SJCRH30 (cell line): ENCODE results near the gene NPPA. TPM values are rescaled to one million over a fixed set of nuclear protein-coding genes. Genes with fewer than 3 reads are reported as not detected.

ENCODE experiments used
- DNase-seq, 2 experiments: peaks; one replicate each; pipeline ENCODE4 v3.0.0-alpha.2; 2015 to 2020
- H3K27ac ChIP-seq: fragments of 250-450 bp; sonication (Bioruptor Pico); 2 replicates; pipeline ENCODE4 v1.5.1; 2020; ENCODE audit warnings: mild to moderate bottlenecking, moderate library complexity
- H3K27me3 ChIP-seq: fragments of 250-450 bp; sonication (Bioruptor Pico); 2 replicates; pipeline ENCODE4 v1.5.1; 2020; ENCODE audit warnings: mild to moderate bottlenecking, moderate library complexity
- H3K36me3 ChIP-seq: fragments of 250-450 bp; sonication (Bioruptor Pico); 2 replicates; pipeline ENCODE4 v1.5.1; 2020; ENCODE audit warnings: mild to moderate bottlenecking, moderate library complexity
- H3K4me1 ChIP-seq: fragments of 250-450 bp; sonication (Bioruptor Pico); 2 replicates; pipeline ENCODE4 v1.5.1; 2020; ENCODE audit warnings: mild to moderate bottlenecking, moderate library complexity
- H3K4me3 ChIP-seq: fragments of 250-450 bp; sonication (Bioruptor Pico); 2 replicates; pipeline ENCODE4 v1.5.1; 2020; ENCODE audit warnings: mild to moderate bottlenecking, moderate library complexity
- H3K9me3 ChIP-seq: fragments of 250-450 bp; sonication (Bioruptor Pico); replicated peaks from 2 replicates; pipeline ENCODE4 v1.5.1; 2020; ENCODE audit warnings: mild to moderate bottlenecking, moderate library complexity
- total RNA-seq: library from RNA; depleted of rRNA; stranded (reverse); fragments of >200 nt; shearing (Covaris generic); gene quantifications from 2 replicates; pipeline ENCODE4 v1.2.3, GENCODE V29; 2014

Gene NPPA
- total RNA-seq, 1 experiment from 2014 or later = 0.61 TPM

GRCh38 chr1:11841245-11842153 lies 6.1 kb downstream of the NPPA start:
- Histone ChIP-seq H3K4me1 (peaks cover 8% of the 10 kb centered on the region; the same call in 1 of the 2 replicates), H3K9me3 (no peaks in the 10 kb centered on the region), H3K4me3 (no peak overlapping the region), H3K36me3 (peaks cover 24% of the 10 kb centered on the region), H3K27me3 (no peaks in the 10 kb centered on the region), H3K27ac (no peak overlapping the region)
- no peak for DNase-seq

GRCh38 chr1:11839727-11840705 lies 7.6 kb downstream of the NPPA start:
- Histone ChIP-seq H3K9me3 (no peaks in the 10 kb centered on the region), H3K4me1 (peaks cover 8% of the 10 kb centered on the region; the same call in 1 of the 2 replicates), H3K4me3 (no peak overlapping the region), H3K27ac (no peak overlapping the region), H3K27me3 (no peaks in the 10 kb centered on the region), H3K36me3 (peaks cover 27% of the 10 kb centered on the region)
- DNase-seq = no peak

- Histone ChIP-seq H3K27me3 (no peaks in the 10 kb centered on the region), H3K36me3 (peaks cover 32% of the 10 kb centered on the region), H3K27ac (no peak overlapping the region), H3K4me1 (peaks cover 8% of the 10 kb centered on the region; the same call in 1 of the 2 replicates), H3K9me3 (no peaks in the 10 kb centered on the region), H3K4me3 (no peak overlapping the region)
- DNase-seq = peak; percentile 65 to 79
Measured at GRCh38 chr1:11838349-11839272, 9.0 kb downstream of the NPPA start.

DNA sequence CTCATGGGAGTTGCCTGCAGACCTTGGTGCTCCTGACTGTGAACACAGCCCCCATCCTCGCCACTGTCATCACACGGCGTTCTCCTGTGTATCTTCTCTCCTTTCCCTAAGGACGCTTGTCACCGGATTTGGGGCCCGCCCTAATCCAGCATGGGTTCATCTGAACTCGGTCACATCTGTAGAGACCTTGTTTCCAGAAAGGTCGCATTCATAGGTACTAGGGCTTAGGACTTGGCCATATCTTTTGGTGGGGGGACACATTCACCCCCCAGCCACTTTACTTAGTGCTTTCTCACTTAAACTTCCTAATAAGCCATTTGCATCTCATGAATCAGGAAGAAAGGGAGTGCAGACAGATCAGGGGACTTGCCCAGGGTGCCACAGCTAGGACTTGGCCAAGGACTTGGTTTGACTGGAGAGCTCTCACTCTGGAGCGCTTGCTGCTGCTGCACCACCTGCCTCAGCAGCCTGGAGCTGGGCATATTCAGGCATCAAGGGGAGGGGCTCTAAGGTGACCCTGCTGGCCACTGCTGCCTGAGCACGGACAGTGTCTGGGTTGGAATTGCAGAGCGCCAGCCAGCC lies 9.7 kb downstream of the NPPA start:
- H3K27me3 ChIP-seq = no peaks in the 10 kb centered on the region
- no peak for DNase-seq

DNA sequence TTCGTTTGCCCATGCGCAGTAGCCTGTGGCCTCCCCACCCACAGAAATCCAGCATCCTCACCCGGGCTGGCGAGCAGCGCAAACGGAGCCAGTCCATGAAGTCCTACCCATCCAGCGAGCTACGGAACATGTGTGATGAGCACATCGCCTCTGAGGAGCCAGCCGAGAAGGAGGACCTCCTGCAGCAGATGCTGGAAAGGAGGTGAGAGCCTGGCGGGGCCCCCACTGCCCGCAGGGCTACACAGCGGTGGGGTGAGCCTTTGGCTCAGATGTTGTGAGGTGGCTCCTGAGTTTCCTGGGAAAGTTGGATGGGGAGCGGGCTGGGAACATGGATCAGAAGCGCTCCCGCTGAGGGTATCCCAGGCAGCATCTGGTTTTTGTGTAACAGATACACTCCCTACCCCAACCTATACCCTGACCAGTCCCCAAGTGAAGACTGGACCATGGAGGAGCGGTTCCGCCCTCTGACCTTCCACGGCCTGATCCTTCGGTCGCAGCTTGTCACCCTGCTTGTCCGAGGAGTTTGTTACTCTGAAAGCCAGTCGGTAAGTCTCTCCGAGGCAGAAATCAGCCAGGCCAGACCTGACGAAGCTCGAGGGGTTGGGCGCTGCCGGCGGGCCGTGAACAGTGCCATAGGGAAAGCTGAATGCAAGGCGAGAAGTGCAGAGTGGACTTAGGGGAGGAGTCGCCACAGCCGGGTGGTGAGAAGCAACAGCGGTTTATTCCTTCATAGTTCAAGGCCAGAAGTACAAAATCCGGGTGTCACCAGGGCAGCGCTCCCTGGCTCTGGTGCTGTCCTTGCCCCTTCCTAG lies 10.4 kb downstream of the NPPA start:
- Histone ChIP-seq H3K4me3 (no peak overlapping the region), H3K9me3 (no peaks in the 10 kb centered on the region)

More for the DNA sequence above, 9.7 kb downstream of the NPPA start:
- Histone ChIP-seq H3K36me3 (peaks cover 33% of the 10 kb centered on the region), H3K27ac (no peak overlapping the region), H3K4me1 (peaks cover 8% of the 10 kb centered on the region; the same call in 1 of the 2 replicates), H3K4me3 (no peak overlapping the region), H3K9me3 (no peaks in the 10 kb centered on the region)

GRCh38 chr1:11835441-11836225 lies 11.9 kb downstream of the NPPA start:
- H3K4me3 ChIP-seq = no peak overlapping the region
- H3K9me3 ChIP-seq = no peaks in the 10 kb centered on the region
- no peaks in the 10 kb centered on the region for H3K27me3 ChIP-seq
- DNase-seq = no peak
- H3K27ac ChIP-seq = no peak overlapping the region
- peaks cover 36% of the 10 kb centered on the region for H3K36me3 ChIP-seq
- no peaks in the 10 kb centered on the region for H3K4me1 ChIP-seq

More for the DNA sequence above, 10.4 kb downstream of the NPPA start:
- Histone ChIP-seq H3K27ac (no peak overlapping the region), H3K27me3 (no peaks in the 10 kb centered on the region), H3K36me3 (peaks cover 35% of the 10 kb centered on the region), H3K4me1 (peaks cover 5% of the 10 kb centered on the region; the same call in 1 of the 2 replicates)
- no peak for DNase-seq

GRCh38 chr1:11833900-11834299 lies 13.7 kb downstream of the NPPA start:
- no peaks in the 10 kb centered on the region for H3K9me3 ChIP-seq
- H3K4me1 ChIP-seq = no peaks in the 10 kb centered on the region
- H3K36me3 ChIP-seq = peaks cover 33% of the 10 kb centered on the region
- no peak overlapping the region for H3K27ac ChIP-seq
- H3K27me3 ChIP-seq = no peaks in the 10 kb centered on the region
- DNase-seq = no peak
- H3K4me3 ChIP-seq = no peak overlapping the region

DNA sequence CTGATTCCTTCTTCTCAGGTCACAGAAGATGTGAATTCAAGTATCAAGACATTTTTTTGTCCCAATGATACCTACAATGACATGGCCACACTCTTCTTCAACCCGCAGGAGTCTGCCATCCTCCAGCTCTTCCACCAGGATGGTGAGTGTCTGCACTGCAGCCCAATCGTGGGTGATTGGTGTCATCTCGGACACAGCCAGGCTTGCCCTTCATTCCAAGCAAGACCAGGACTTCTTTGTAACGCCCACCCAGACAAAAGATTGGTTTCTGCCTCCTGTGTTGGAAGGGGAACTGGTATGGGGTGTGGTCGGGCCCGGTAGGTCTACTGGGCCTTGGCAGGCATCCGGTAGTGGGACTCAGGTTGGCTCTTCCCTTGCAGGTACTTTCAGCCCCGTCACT lies 14.1 kb downstream of the NPPA start:
- Histone ChIP-seq H3K4me3 (no peak overlapping the region), H3K27me3 (no peaks in the 10 kb centered on the region), H3K9me3 (no peaks in the 10 kb centered on the region), H3K36me3 (peaks cover 32% of the 10 kb centered on the region), H3K27ac (no peak overlapping the region), H3K4me1 (no peaks in the 10 kb centered on the region)
- DNase-seq = no peak

DNA sequence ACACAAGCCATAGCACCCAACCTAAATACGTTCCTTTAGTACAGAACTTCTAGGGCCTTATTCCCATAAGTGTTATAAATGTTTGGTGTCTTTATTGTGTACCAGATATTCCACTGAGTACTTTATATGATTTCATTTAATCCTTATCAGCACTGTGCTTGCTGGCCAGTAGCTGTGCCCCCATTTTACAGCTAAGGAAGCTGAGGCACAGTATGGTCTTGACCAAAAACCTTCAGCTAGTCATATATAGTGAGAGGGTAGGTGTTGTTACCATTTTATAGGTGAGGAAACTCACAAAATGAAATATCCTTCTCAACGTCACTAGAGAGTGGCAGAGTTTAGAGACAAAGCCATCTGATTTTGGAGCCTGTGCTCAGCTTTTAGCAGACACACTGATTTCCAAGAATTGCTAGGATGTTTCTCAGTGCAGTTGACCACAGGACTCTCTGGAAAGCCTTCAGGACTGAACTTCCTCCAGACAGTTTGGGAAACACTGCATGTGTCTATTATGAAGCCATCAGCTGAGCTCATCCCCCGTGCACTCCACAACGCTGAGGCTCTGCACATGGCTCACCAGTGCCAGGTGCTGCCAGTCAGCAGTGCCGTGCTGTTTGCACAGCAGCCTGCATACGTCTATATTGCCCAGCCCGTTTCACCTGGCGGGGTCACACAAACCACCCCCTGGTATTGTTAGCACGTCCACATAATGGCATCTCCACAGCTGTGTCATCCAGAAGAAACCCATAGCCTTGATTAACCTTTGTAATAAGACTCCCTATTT lies 15.4 kb downstream of the NPPA start:
- Histone ChIP-seq H3K4me1 (no peaks in the 10 kb centered on the region), H3K27ac (no peak overlapping the region), H3K9me3 (no peaks in the 10 kb centered on the region), H3K36me3 (peaks cover 36% of the 10 kb centered on the region), H3K4me3 (no peak overlapping the region), H3K27me3 (no peaks in the 10 kb centered on the region)
- no peak for DNase-seq

DNA sequence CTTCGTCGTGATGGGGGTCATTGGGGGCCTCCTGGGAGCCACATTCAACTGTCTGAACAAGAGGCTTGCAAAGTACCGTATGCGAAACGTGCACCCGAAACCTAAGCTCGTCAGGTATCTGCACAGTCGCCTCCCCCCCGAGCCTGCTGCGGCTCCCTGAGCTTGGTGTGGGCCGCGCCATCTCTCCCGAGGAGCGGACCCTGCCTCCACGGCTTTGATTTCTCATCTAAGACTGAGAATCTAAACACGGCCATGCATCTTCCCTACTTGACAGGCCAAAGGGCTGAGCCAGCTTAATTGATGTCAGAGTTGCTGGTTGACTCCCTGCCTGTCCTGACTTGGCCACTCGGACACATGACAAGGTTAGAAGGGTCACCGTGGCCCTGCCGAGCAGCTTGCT lies 19.1 kb downstream of the NPPA start:
- Histone ChIP-seq H3K27ac (no peak overlapping the region), H3K4me1 (no peaks in the 10 kb centered on the region), H3K9me3 (no peaks in the 10 kb centered on the region; the same call in 1 of the 2 replicates), H3K36me3 (peaks cover 27% of the 10 kb centered on the region), H3K4me3 (no peak overlapping the region), H3K27me3 (no peaks in the 10 kb centered on the region)
- DNase-seq = no peak

GRCh38 chr1:11826946-11827345 lies 20.6 kb downstream of the NPPA start:
- Histone ChIP-seq H3K36me3 (peaks cover 22% of the 10 kb centered on the region), H3K27me3 (no peaks in the 10 kb centered on the region), H3K27ac (no peak overlapping the region), H3K4me3 (no peak overlapping the region), H3K9me3 (no peaks in the 10 kb centered on the region; the same call in 1 of the 2 replicates), H3K4me1 (no peaks in the 10 kb centered on the region)
- no peak for DNase-seq

- no peak for DNase-seq
- H3K36me3 ChIP-seq = peaks cover 18% of the 10 kb centered on the region
- H3K4me3 ChIP-seq = no peak overlapping the region
- no peaks in the 10 kb centered on the region for H3K27me3 ChIP-seq
- 0 out of 2 replicates have a peak, but pooled peaks cover 3% of the 10 kb centered on the region for H3K4me1 ChIP-seq
- H3K9me3 ChIP-seq = no peaks in the 10 kb centered on the region; the same call in 1 of the 2 replicates
- no peak overlapping the region for H3K27ac ChIP-seq
Measured at GRCh38 chr1:11825131-11825530, 22.5 kb downstream of the NPPA start.
